Raji (cell line): ENCODE data around the gene PARD3B.

Source experiments
- POLR2A ChIP-seq: IDR thresholded peaks from 2 replicates; pipeline ENCODE4 v1.6.1; 2011; ENCODE audit warnings: low read depth, low read length, control low read depth; ENCODE audit not compliant: insufficient read depth

Gene PARD3B

GRCh38 chr2:205001300-205001966 lies 456.2 kb downstream of the PARD3B start:
- no peak for TF ChIP-seq POLR2A

DNA sequence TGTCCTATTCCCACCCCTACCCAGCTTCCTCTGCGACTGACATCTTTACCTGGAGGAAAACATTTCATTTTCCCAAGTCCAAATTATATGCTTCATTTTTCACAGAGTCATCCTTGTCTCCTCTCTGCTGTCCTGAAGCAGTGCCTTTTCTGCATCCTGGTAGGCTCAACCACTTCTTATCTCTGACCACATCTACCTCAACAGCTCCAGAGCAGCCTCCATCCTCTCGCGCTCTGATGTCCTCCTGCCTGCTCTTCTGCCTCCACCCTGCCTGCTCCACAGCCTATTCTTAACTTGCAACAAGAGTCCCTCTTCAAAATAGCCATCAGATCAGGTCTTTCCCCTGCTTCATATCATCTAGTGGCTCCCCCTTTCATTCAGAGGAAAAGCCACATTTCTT lies 457.1 kb downstream of the PARD3B start:
- TF ChIP-seq POLR2A: no peak

DNA sequence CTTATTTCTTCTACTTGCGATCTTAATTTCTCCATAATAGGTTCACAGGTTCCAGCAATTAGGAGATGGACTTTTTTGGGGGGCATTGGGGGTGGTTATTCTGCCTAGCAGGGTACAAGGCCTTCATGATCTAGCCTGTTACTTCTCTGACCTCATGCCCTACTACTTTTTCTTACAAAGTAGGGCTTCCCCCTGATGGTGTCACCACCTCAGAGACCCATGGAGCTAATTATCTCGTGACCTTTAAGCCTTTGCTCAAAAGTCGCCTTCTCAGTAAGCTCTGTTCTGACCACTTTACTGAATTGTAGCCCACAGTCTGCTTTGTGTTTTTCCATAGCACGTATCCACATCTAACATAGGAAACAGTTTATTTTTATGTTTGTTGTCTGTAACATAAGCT lies 458.0 kb downstream of the PARD3B start:
- no peak for TF ChIP-seq POLR2A

- TF ChIP-seq POLR2A: no peak
These were observed 464.9 kb downstream of the PARD3B start for GRCh38 chr2:205010196-205010595.

- TF ChIP-seq POLR2A: no peak
These were observed 465.8 kb downstream of the PARD3B start for GRCh38 chr2:205011031-205011430.

DNA sequence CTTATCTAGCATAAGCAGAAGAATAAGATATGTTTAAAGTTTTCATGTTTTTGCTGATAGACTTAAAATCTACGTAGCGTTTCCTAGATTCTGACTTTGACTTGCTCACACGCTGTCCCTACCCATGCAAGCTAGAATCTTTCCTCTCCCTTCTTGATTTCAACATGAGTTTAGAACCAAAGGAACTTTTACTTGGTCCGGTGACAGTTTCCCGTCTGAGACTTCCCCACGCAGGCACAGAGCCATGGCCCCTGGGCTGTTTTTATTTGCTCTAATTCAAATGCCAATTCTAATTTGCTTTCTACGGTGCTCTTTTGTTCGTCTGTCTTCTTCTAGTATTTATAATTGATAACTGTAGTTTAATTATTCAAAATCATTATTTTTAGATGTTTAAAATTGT lies 467.7 kb downstream of the PARD3B start:
- TF ChIP-seq POLR2A: no peak

- no peak for TF ChIP-seq POLR2A
These were observed 468.3 kb downstream of the PARD3B start for GRCh38 chr2:205013586-205013985.

GRCh38 chr2:205014201-205014600 lies 468.9 kb downstream of the PARD3B start:
- TF ChIP-seq POLR2A: no peak

DNA sequence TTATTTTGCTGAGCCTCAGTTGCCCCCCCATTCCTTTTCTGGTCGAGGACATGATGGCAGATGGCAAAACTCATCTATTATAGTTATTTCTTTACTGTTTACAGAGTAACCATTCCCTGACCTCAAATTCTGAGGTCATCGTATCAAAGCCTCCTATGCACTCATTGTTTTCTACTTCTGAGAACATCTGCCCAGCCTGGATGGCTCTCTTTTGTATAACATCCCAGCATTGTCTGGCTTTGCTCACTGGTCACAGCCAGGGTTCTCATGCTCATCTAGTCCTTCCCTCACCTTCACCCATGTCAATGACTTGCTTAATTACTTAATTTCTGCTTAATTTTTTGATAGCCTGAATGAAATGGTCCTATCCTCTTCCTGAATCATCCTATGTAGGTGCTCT lies 472.1 kb downstream of the PARD3B start:
- TF ChIP-seq POLR2A: no peak

GRCh38 chr2:205017912-205018311 lies 472.6 kb downstream of the PARD3B start:
- TF ChIP-seq POLR2A: no peak

DNA sequence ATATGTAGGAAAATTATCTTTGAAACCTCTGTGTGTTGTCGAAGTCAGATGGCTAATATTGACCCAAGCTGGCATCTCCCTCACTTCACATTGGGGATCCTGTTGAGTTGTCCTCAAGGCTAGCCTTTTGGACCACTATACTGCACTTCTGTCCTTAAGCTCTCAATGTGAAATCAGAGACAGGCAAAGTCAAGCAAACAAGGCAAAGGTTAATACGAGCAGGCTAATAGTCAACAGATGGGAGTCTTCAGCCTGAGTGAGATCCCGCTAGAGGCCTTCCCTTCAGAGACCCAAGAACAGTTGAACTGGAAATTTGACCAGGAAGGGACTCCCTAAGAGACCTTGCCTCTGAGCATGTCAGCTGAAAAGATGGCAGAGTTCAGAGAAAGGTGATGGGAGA lies 475.4 kb downstream of the PARD3B start:
- no peak for TF ChIP-seq POLR2A

DNA sequence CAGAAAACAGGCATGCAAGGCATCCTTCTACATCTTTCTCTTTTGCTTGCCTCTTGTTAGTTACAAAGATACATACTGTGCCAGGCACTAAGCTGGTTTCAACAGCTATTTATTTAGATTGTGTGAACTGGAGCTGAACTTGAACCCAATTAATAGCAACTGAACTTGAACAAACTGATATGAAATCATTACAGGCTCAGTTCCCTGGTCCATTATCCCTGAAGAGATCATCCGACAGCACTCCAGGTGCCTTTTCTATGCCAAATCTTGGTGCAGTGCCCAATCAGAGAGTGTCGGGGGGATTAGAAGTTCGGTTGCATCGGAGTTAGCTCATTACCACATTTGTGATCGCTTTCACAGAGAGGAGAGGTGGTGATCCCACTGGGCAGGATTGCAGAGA lies 477.6 kb downstream of the PARD3B start:
- no peak for TF ChIP-seq POLR2A

GRCh38 chr2:205024822-205025518 lies 479.7 kb downstream of the PARD3B start:
- TF ChIP-seq POLR2A: no peak

DNA sequence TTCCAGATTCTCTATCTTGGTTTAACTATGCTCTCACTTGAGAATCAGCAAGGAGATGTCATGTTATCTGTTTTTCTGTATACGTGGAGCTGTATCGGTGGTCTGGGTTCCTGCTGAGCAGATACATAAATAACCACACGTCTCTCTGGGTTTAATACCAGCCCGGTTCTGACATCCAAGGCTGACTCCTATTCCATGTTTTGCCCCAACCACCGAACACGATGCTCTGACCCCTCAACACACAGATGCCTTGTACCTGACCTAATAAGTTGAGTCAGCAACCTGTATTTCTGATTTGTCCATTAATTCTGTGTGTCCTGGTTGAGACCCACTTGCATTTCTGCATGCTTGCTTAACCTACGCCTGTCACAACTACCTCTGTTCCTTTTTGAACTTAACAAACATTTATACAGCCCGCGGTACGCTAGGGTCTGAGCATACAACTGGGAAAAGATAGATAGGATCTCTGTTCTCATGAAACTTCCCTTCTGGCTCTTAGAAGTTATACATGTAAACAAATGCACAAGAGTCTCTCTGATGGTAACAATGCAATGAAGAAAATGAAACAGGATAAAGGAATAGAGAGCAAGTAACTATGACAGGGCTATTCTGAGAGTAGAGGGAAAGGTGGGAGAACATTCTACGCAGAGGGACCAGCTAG lies 480.4 kb downstream of the PARD3B start:
- no peak for TF ChIP-seq POLR2A

DNA sequence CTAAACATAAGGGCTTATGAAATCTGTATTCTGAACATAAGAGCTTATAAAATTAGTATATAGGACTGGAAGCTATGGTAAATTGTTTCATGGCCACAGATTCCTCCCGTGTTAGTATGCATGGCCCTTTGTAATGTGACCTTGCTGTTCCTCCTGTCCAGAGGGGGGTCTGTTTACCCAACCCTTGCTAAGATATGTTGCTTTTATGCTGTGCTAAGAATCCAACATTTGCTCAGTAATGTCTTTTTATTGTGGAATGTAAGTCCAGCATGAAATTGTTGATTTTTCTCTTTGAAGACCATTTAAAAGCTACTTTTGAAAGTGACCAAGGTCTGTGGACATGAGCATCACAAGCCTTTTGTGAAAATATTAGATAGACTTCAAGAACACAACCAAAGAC lies 485.4 kb downstream of the PARD3B start:
- no peak for TF ChIP-seq POLR2A

DNA sequence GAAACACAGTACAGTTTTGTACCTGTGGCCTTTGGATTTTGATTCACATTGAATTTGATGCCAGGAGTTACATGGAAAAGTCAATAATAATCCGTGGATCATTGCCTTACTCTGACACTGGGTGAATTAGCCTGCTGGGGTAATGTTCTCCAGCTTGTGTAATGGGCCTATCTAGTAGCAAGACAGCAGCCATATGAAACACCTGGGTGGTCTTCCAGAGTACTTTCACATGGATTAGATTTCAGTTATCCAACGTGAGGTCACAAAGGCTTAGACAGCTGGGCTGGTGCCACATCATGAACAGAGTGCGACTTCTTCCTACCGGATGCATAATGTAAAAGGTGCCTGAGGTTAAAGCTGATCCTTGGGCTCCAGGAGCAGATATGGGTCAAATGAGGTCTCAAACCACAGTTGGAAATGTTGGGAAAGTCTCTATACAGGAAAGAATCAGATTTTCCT lies 486.8 kb downstream of the PARD3B start:
- no peak for TF ChIP-seq POLR2A
